ENCODE measurements around the gene CLTA.
A peak's percentile ranks its signal among the peaks of the same experiment; 100 is the strongest.

The CLTA gene

GRCh38 chr9:36190388-36191289, at the start of gene CLTA:
TSS of gene CLTA (plus strand) at chr9:36190921. CDS start at chr9:36191057, 136 bp downstream.
- Histone ChIP-seq H3K79me2 (ENCODE audit: low read length) (peaks cover 50% of the 10 kb centered on the region), H3K4me2 (ENCODE audit: low read length) (peak within 1 kb of the TSS; percentile 95), H3K36me3 (replicated peaks; ENCODE audit: low read depth, low read length) (peaks cover 17% of the 10 kb centered on the region), H2AFZ (ENCODE audit: low read depth, low read length) (peak within 1 kb of the TSS; percentile 84), H3K4me1 (ENCODE audit: low read length) (peaks cover 27% of the 10 kb centered on the region), H3K9me3 (ENCODE audit: insufficient read depth, low read length) (no peaks in the 10 kb centered on the region), H4K20me1 (ENCODE audit: insufficient read depth, low read length) (peaks cover 40% of the 10 kb centered on the region), H3K4me3 (ENCODE audit: low read length) (peak within 1 kb of the TSS; percentile 79), H3K27ac (ENCODE audit: low read length) (peak within 1 kb of the TSS; percentile 73), H3K9ac (ENCODE audit: low read length) (peak within 1 kb of the TSS; percentile 91), H3K27me3 (ENCODE audit: low read depth, low read length) (no peaks in the 10 kb centered on the region)
- TF ChIP-seq EZH2phosphoT487 (IDR thresholded peaks at IDR 0.05; ENCODE audit: low read depth), result no peak
- TF ChIP-seq CTCF (IDR thresholded peaks at IDR 0.05; ENCODE audit: low read depth, low read length), result peak; percentile 77

DNA sequence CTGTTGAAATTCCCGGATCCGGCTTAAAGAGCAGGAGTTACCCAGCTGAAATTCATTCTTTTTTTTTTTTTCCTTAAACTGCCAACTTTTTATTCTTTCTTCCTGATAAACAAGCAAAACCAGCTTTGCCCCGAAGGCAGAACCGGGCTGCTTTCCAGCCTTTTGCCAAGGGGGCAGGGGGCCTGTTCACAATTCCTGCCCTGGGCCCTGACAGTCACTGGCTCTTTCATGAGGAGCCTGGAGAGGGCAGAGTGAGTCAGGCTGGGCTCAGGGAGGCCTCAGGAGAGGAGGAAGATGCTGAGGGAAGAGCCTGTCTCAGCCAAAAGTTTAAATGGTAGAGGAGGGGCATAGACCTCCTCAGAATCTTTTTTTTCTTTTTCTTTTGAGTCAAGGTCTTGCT, 49.4 kb upstream of the CLTA start:
- Histone ChIP-seq H2AFZ (ENCODE audit: low read depth, low read length) (no peak overlapping the region), H3K4me1 (ENCODE audit: low read length) (peaks cover 13% of the 10 kb centered on the region), H3K27me3 (ENCODE audit: low read depth, low read length) (peaks cover 10% of the 10 kb centered on the region), H3K36me3 (replicated peaks; ENCODE audit: low read depth, low read length) (no peaks in the 10 kb centered on the region), H3K9ac (ENCODE audit: low read length) (no peak overlapping the region), H3K79me2 (ENCODE audit: low read length) (no peaks in the 10 kb centered on the region), H4K20me1 (ENCODE audit: insufficient read depth, low read length) (no peaks in the 10 kb centered on the region), H3K27ac (ENCODE audit: low read length) (no peak overlapping the region), H3K4me2 (ENCODE audit: low read length) (no peak overlapping the region), H3K9me3 (ENCODE audit: insufficient read depth, low read length) (no peaks in the 10 kb centered on the region), H3K4me3 (ENCODE audit: low read length) (no peak overlapping the region)
- TF ChIP-seq EZH2phosphoT487 (IDR thresholded peaks at IDR 0.05; ENCODE audit: low read depth) (no peak), CTCF (IDR thresholded peaks at IDR 0.05; ENCODE audit: low read depth, low read length) (no peak)

GRCh38 chr9:36141761-36142160, 49.0 kb upstream of the CLTA start:
- no peaks in the 10 kb centered on the region for H3K36me3 ChIP-seq (replicated peaks; ENCODE audit: low read depth, low read length)
- no peak overlapping the region for H3K4me3 ChIP-seq (ENCODE audit: low read length)
- peaks cover 13% of the 10 kb centered on the region for H3K4me1 ChIP-seq (ENCODE audit: low read length)
- TF ChIP-seq CTCF (IDR thresholded peaks at IDR 0.05; ENCODE audit: low read depth, low read length) (no peak), EZH2phosphoT487 (IDR thresholded peaks at IDR 0.05; ENCODE audit: low read depth) (no peak)
- H3K9me3 ChIP-seq (ENCODE audit: insufficient read depth, low read length), result no peaks in the 10 kb centered on the region
- H3K9ac ChIP-seq (ENCODE audit: low read length), result no peak overlapping the region
- no peaks in the 10 kb centered on the region for H3K79me2 ChIP-seq (ENCODE audit: low read length)
- H3K27me3 ChIP-seq (ENCODE audit: low read depth, low read length), result peaks cover 10% of the 10 kb centered on the region
- no peak overlapping the region for H3K4me2 ChIP-seq (ENCODE audit: low read length)
- H4K20me1 ChIP-seq (ENCODE audit: insufficient read depth, low read length), result no peaks in the 10 kb centered on the region
- no peak overlapping the region for H2AFZ ChIP-seq (ENCODE audit: low read depth, low read length)
- no peak overlapping the region for H3K27ac ChIP-seq (ENCODE audit: low read length)

- TF ChIP-seq CTCF (IDR thresholded peaks at IDR 0.05; ENCODE audit: low read depth, low read length) (no peak), EZH2phosphoT487 (IDR thresholded peaks at IDR 0.05; ENCODE audit: low read depth) (no peak)
- Histone ChIP-seq H3K27me3 (ENCODE audit: low read depth, low read length) (peaks cover 3% of the 10 kb centered on the region), H3K4me3 (ENCODE audit: low read length) (no peak overlapping the region), H3K4me1 (ENCODE audit: low read length) (peaks cover 7% of the 10 kb centered on the region; the same call in 1 of the 2 replicates), H3K4me2 (ENCODE audit: low read length) (peak overlapping the region; percentile 20), H2AFZ (ENCODE audit: low read depth, low read length) (no peak overlapping the region), H3K9ac (ENCODE audit: low read length) (no peak overlapping the region), H3K9me3 (ENCODE audit: insufficient read depth, low read length) (no peaks in the 10 kb centered on the region), H4K20me1 (ENCODE audit: insufficient read depth, low read length) (no peaks in the 10 kb centered on the region), H3K27ac (ENCODE audit: low read length) (no peak overlapping the region), H3K79me2 (ENCODE audit: low read length) (no peaks in the 10 kb centered on the region), H3K36me3 (replicated peaks; ENCODE audit: low read depth, low read length) (no peaks in the 10 kb centered on the region)
These were observed 48.0 kb upstream of the CLTA start for GRCh38 chr9:36142510-36143244.
